IMR-90 (cell line): ENCODE results near the gene GBF1. TPM values are rescaled to one million over a fixed set of nuclear protein-coding genes. Genes with fewer than 3 reads are reported as not detected.

ENCODE experiments used
- ATAC-seq: fragments of 200-7000 bp; cut with Tn5 transposase; 2 replicates; pipeline ENCODE4 v1.9.1; 2020; ENCODE audit warnings: low read depth, mild to moderate bottlenecking, moderate library complexity
- BruUV-seq: library from RNA; stranded (reverse); fragments of 400-500 nt; replicated peaks from 2 replicates; lab custom pipeline; 2021; lab: Mats Ljungman, UMichigan
- CTCF ChIA-PET: fragments of 300-600 bp; formaldehyde crosslinking; extraction: SDS; loops from one replicate; lab custom pipeline; 2021; ENCODE audit warnings: antibody characterized with exemption; lab: Yijun Ruan, JAX
- POLR2A ChIA-PET: fragments of 300-600 bp; sonication (Branson Sonifier 250); formaldehyde crosslinking; loops from one replicate; lab custom pipeline; 2022; ENCODE audit warnings: antibody characterized with exemption; ENCODE audit not compliant: unreplicated experiment; lab: Charles Lee
- DNase-seq: peaks from one replicate; pipeline ENCODE4 v3.0.0; 2013
- H2AFZ ChIP-seq: replicated peaks from 2 replicates; pipeline ENCODE3; 2013; ENCODE audit warnings: low read length, mild to moderate bottlenecking; ENCODE audit not compliant: poor library complexity
- H2AK5ac ChIP-seq: 2 replicates; pipeline ENCODE4 v1.6.1; 2013; ENCODE audit warnings: low read depth, low read length, inconsistent platforms
- H2AK9ac ChIP-seq: replicated peaks from 2 replicates; pipeline ENCODE3; 2013; ENCODE audit warnings: mild to moderate bottlenecking, low read depth, low read length, moderate library complexity; ENCODE audit not compliant: poor library complexity
- H2BK120ac ChIP-seq: 2 replicates; pipeline ENCODE4 v1.6.1; 2013; ENCODE audit warnings: low read depth, low read length, inconsistent platforms
- H2BK15ac ChIP-seq: 3 replicates; pipeline ENCODE4 v1.6.1; 2013; ENCODE audit warnings: low read depth, low read length, inconsistent platforms
- H2BK20ac ChIP-seq: 2 replicates; pipeline ENCODE4 v1.6.1; 2013; ENCODE audit warnings: low read depth, mild to moderate bottlenecking, inconsistent platforms, low read length, moderate library complexity
- H2BK5ac ChIP-seq: 2 replicates; pipeline ENCODE4 v1.6.1; 2013; ENCODE audit warnings: mild to moderate bottlenecking, low read depth, low read length, inconsistent platforms; ENCODE audit not compliant: poor library complexity, severe bottlenecking
- H3K14ac ChIP-seq: replicated peaks from 2 replicates; pipeline ENCODE4 v1.6.1; 2013; ENCODE audit warnings: low read depth, low read length, inconsistent platforms
- H3K18ac ChIP-seq: 2 replicates; pipeline ENCODE4 v1.6.1; 2013; ENCODE audit warnings: low read depth, low read length, control low read depth
- H3K23ac ChIP-seq: 2 replicates; pipeline ENCODE4 v1.6.1; 2013; ENCODE audit warnings: low read depth, low read length, inconsistent platforms
- H3K27ac ChIP-seq: 2 replicates; pipeline ENCODE4 v1.5.1; 2013; ENCODE audit warnings: mild to moderate bottlenecking, control low read depth, low read length; ENCODE audit not compliant: insufficient read depth
- H3K27me3 ChIP-seq: 2 replicates; pipeline ENCODE4 v1.6.1; 2013; ENCODE audit warnings: low read length; ENCODE audit not compliant: control insufficient read depth, insufficient read depth
- H3K36me3 ChIP-seq: 2 replicates; pipeline ENCODE4 v1.6.1; 2013; ENCODE audit warnings: low read length, mixed read lengths; ENCODE audit not compliant: control insufficient read depth, insufficient read depth
- H3K4ac ChIP-seq: 2 replicates; pipeline ENCODE4 v1.6.1; 2013; ENCODE audit warnings: low read depth, low read length, inconsistent platforms
- H3K4me1 ChIP-seq: 2 replicates; pipeline ENCODE4 v1.6.1; 2013; ENCODE audit warnings: low read length, mixed read lengths; ENCODE audit not compliant: control insufficient read depth, insufficient read depth
- H3K4me2 ChIP-seq: 2 replicates; pipeline ENCODE4 v1.6.1; 2013; ENCODE audit warnings: low read depth, mild to moderate bottlenecking, control low read depth, low read length, moderate library complexity
- H3K4me3 ChIP-seq: 2 replicates; pipeline ENCODE4 v1.5.1; 2013; ENCODE audit warnings: low read depth, mild to moderate bottlenecking, control low read depth, low read length, moderate library complexity; ENCODE audit not compliant: insufficient read depth
- H3K56ac ChIP-seq: 2 replicates; pipeline ENCODE4 v1.6.1; 2013; ENCODE audit warnings: low read length, inconsistent platforms; ENCODE audit not compliant: insufficient read depth; ENCODE audit errors: extremely low read depth
- H3K79me1 ChIP-seq, 2 experiments: 2 replicates each; pipeline ENCODE4 v1.6.1; 2013; ENCODE audit warnings: low read length in 2 of 2, inconsistent platforms in 1 of 2, low read depth in 1 of 2
- H3K9ac ChIP-seq: 2 replicates; pipeline ENCODE4 v1.6.1; 2013; ENCODE audit warnings: low read depth, low read length, control low read depth
- H3K9me1 ChIP-seq: 2 replicates; pipeline ENCODE4 v1.6.1; 2013; ENCODE audit warnings: low read length, inconsistent platforms; ENCODE audit not compliant: insufficient read depth
- H3K9me3 ChIP-seq: 2 replicates; pipeline ENCODE4 v1.6.1; 2013; ENCODE audit warnings: low read length; ENCODE audit not compliant: control insufficient read depth, insufficient read depth
- H4K20me1 ChIP-seq: 2 replicates; pipeline ENCODE4 v1.6.1; 2013; ENCODE audit warnings: low read length, inconsistent platforms; ENCODE audit not compliant: insufficient read depth
- H4K5ac ChIP-seq: 2 replicates; pipeline ENCODE4 v1.6.1; 2013; ENCODE audit warnings: mild to moderate bottlenecking, low read depth, low read length, control low read depth
- H4K8ac ChIP-seq, 2 experiments: 2 replicates each; pipeline ENCODE4 v1.6.1; 2013; ENCODE audit warnings: low read depth in 2 of 2, low read length in 2 of 2, control low read depth in 1 of 2, inconsistent platforms in 1 of 2
- H4K91ac ChIP-seq: 2 replicates; pipeline ENCODE4 v1.6.1; 2013; ENCODE audit warnings: low read depth, low read length, inconsistent platforms; ENCODE audit not compliant: insufficient read depth
- USF2 ChIP-seq: fragments of 150-350 bp; IDR thresholded peaks from 2 replicates; pipeline ENCODE4 v1.6.1; 2017; ENCODE audit warnings: mild to moderate bottlenecking, antibody characterized with exemption, low read length, low read depth
- WGBS, 2 experiments: methylation state at CpG; one replicate each; pipeline versions ENCODE4 v1.1.5 to v1.1.7; 2013; ENCODE audit warnings: missing lambda C conversion rate in 2 of 2; ENCODE audit not compliant: insufficient read length in 1 of 2; ENCODE audit errors: extremely low coverage in 2 of 2; 5-methylcytosine and 5-hydroxymethylcytosine counted together
- dilution Hi-C: fragments of 300-500 bp; cut with HindIII; formaldehyde crosslinking; loops from one replicate; pipeline ENCODE4 v1.14.3; 2018; ENCODE audit warnings: low sequenced_read_pairs; ENCODE audit not compliant: unreplicated experiment
- in situ Hi-C: fragments of 300-500 bp; cut with MboI; formaldehyde crosslinking; loops from 3 replicates; pipeline ENCODE4 v1.14.3; 2019; ENCODE audit warnings: low sequenced_read_pairs, inconsistent platforms, mixed read lengths
- intact Hi-C: fragments of 100-400 bp; cut with micrococcal nuclease; formaldehyde crosslinking; loops from 2 replicates; pipeline ENCODE4 v1.10.0; 2022
- polyA plus RNA-seq, 3 experiments: library from polyadenylated mRNA; depleted of rRNA; stranded (reverse); fragments of >200 nt; gene quantifications; 2 replicates each; pipeline ENCODE4 v1.2.3, GENCODE V29; 2012; ENCODE audit warnings: low replicate concordance in 1 of 3
- total RNA-seq: library from RNA; depleted of rRNA; stranded (reverse); fragments of >200 nt; gene quantifications from 2 replicates; pipeline ENCODE4 v1.2.3, GENCODE V29; 2012

Gene GBF1
- total and polyA plus RNA-seq, 2 of the 4 experiments (the other 2 are of a cell fraction) = 38.7 to 40.1 TPM

GRCh38 chr10:102404361-102405107, 159.2 kb downstream of the GBF1 start:
- POLR2A ChIA-PET = no interaction called here

More at GRCh38 chr10:102404361-102405107, 159.2 kb downstream of the GBF1 start:
- no peak overlapping the region for H4K91ac ChIP-seq
- no peak overlapping the region for H3K4ac ChIP-seq
- H2BK120ac ChIP-seq = no peak overlapping the region
- dilution Hi-C loops (no loop called here), intact Hi-C loops (no loop called here), in situ Hi-C loops (no loop called here)
- peaks cover 19% of the 10 kb centered on the region for H3K36me3 ChIP-seq
- peaks cover 6% of the 10 kb centered on the region for H4K20me1 ChIP-seq
- no peak for TF ChIP-seq USF2
- no TSS peak for BruUV-seq
- no peak overlapping the region for H3K4me2 ChIP-seq
- peaks cover 11% of the 10 kb centered on the region for H3K4me1 ChIP-seq
- peaks cover 7% of the 10 kb centered on the region; the same call in 1 of the 2 replicates for H3K27me3 ChIP-seq
- no peak overlapping the region for H3K56ac ChIP-seq
- ATAC-seq (no peak), DNase-seq (no peak)
- H3K18ac ChIP-seq = no peak overlapping the region
- no peak overlapping the region for H2BK15ac ChIP-seq
- no peak overlapping the region for H3K9ac ChIP-seq
- WGBS, 2 experiments = 93% methylated on average over 13 of the region's 17 CpGs; no CpG with 5 or more reads in 1 of the 2 experiments
- H3K4me3 ChIP-seq = no peak overlapping the region
- no peak overlapping the region for H4K8ac ChIP-seq
- H3K9me3 ChIP-seq = no peaks in the 10 kb centered on the region
- peaks cover 9 to 13% of the 10 kb centered on the region in 2 experiments; a peak in 3 of 4 replicates for H3K79me1 ChIP-seq
- H2BK5ac ChIP-seq = no peak overlapping the region
- no peak overlapping the region for H3K27ac ChIP-seq
- no peak overlapping the region for H2AK5ac ChIP-seq
- no peak overlapping the region for H4K5ac ChIP-seq
- no peak overlapping the region for H2AFZ ChIP-seq
- peaks cover 5% of the 10 kb centered on the region; the same call in 1 of the 2 replicates for H3K9me1 ChIP-seq
- no peak overlapping the region for H2BK20ac ChIP-seq
- CTCF ChIA-PET = interaction anchor here (0.6 to 1.0 kb wide), 2 partner anchors 19 to 185 kb away, joined by 5 read pairs; no protein-coding TSS in a partner anchor
- no peak overlapping the region for H3K14ac ChIP-seq
- H3K23ac ChIP-seq = no peak overlapping the region
- no peak overlapping the region for H2AK9ac ChIP-seq
